HepG2 (cell line): ENCODE measurements around the gene ATN1. TPM values are rescaled to one million over a fixed set of nuclear protein-coding genes. Genes with fewer than 3 reads are reported as not detected.

Source experiments
- CC2D1A ChIP-seq: sonication (generic); formaldehyde crosslinking; IDR thresholded peaks from 2 replicates; pipeline ENCODE4 v1.8.1; 2023; ENCODE audit warnings: mild to moderate bottlenecking, missing genetic modification reagents
- DPF2 ChIP-seq: sonication (generic); formaldehyde crosslinking; IDR thresholded peaks from 2 replicates; pipeline ENCODE4 v1.4.0; 2020; ENCODE audit warnings: mild to moderate bottlenecking, low read depth, missing genetic modification reagents, borderline replicate concordance
- ESRRA ChIP-seq: sonication (generic); formaldehyde crosslinking; IDR thresholded peaks from 2 replicates; pipeline ENCODE4 v1.5.1; 2020; ENCODE audit warnings: mild to moderate bottlenecking, low read depth, missing genetic modification reagents
- FOXP4 ChIP-seq: sonication (generic); formaldehyde crosslinking; IDR thresholded peaks from 2 replicates; pipeline ENCODE4 v1.4.0; 2020; ENCODE audit warnings: missing genetic modification reagents
- HDAC2 ChIP-seq: sonication (generic); formaldehyde crosslinking; IDR thresholded peaks from 2 replicates; pipeline ENCODE4 v1.4.0; 2020; ENCODE audit warnings: missing genetic modification reagents
- KLF13 ChIP-seq: sonication (generic); formaldehyde crosslinking; IDR thresholded peaks from 2 replicates; pipeline ENCODE4 v1.4.0; 2020; ENCODE audit warnings: mild to moderate bottlenecking, missing genetic modification reagents
- MED13 ChIP-seq: sonication (generic); formaldehyde crosslinking; IDR thresholded peaks from 2 replicates; pipeline ENCODE4 v1.5.0; 2020; ENCODE audit warnings: missing genetic modification reagents
- MYPOP ChIP-seq: sonication (generic); formaldehyde crosslinking; IDR thresholded peaks from 2 replicates; pipeline ENCODE4 v1.8.1; 2023; ENCODE audit warnings: mild to moderate bottlenecking, moderate library complexity, missing genetic modification reagents
- REST ChIP-seq, 2 experiments: IDR thresholded peaks; 2 replicates each; pipeline ENCODE4 v1.6.1; 2011 to 2012; ENCODE audit warnings: low read length in 2 of 2, borderline replicate concordance in 1 of 2, low read depth in 1 of 2, mild to moderate bottlenecking in 1 of 2, moderate library complexity in 1 of 2
- SPEN ChIP-seq: sonication (generic); formaldehyde crosslinking; IDR thresholded peaks from 2 replicates; pipeline ENCODE4 v1.5.1; 2020; ENCODE audit warnings: low read depth, mild to moderate bottlenecking, missing genetic modification reagents
- SRSF9 ChIP-seq: fragments of 200-400 bp; formaldehyde crosslinking; IDR thresholded peaks from 2 replicates; pipeline ENCODE4 v1.6.1; 2018; ENCODE audit warnings: borderline replicate concordance, mild to moderate bottlenecking, low read depth, low read length; ENCODE audit not compliant: insufficient read depth, poor library complexity, severe bottlenecking
- USF2 ChIP-seq, 2 experiments: sonication (generic) in 1 of 2; formaldehyde crosslinking in 1 of 2; IDR thresholded peaks; 2 replicates each; pipeline versions ENCODE4 v1.5.1 to v1.6.1; 2011 to 2020; ENCODE audit warnings: borderline replicate concordance in 1 of 2, low read depth in 1 of 2, low read length in 1 of 2, mild to moderate bottlenecking in 1 of 2, missing genetic modification reagents in 1 of 2, moderate library complexity in 1 of 2
- ZNF292 ChIP-seq: sonication (generic); formaldehyde crosslinking; IDR thresholded peaks from 2 replicates; pipeline ENCODE4 v1.8.1; 2022; ENCODE audit warnings: mild to moderate bottlenecking, low read depth, missing genetic modification reagents, borderline replicate concordance
- ZNF337 ChIP-seq: sonication (generic); formaldehyde crosslinking; IDR thresholded peaks from 2 replicates; pipeline ENCODE4 v1.5.1; 2020; ENCODE audit warnings: missing genetic modification reagents, low read depth, mild to moderate bottlenecking, borderline replicate concordance
- ZNF589 ChIP-seq: sonication (generic); formaldehyde crosslinking; conservative IDR thresholded peaks from 2 replicates; pipeline ENCODE4 v1.8.0; 2022; ENCODE audit warnings: mild to moderate bottlenecking, moderate library complexity, missing genetic modification reagents
- ZNF616 ChIP-seq: sonication (generic); formaldehyde crosslinking; IDR thresholded peaks from 2 replicates; pipeline ENCODE4 v1.5.0; 2020; ENCODE audit warnings: low read depth, mild to moderate bottlenecking, missing genetic modification reagents
- ZNF768 ChIP-seq: sonication (generic); formaldehyde crosslinking; IDR thresholded peaks from 2 replicates; pipeline ENCODE4 v1.4.0; 2020; ENCODE audit warnings: missing genetic modification reagents
- ZNF816 ChIP-seq: sonication (generic); formaldehyde crosslinking; IDR thresholded peaks from 2 replicates; pipeline ENCODE4 v1.8.0; 2022; ENCODE audit warnings: missing genetic modification reagents, mild to moderate bottlenecking, borderline replicate concordance
- polyA plus RNA-seq, 8 experiments: library from polyadenylated mRNA; depleted of rRNA in 3 of 8; stranded (reverse) in 7 of 8; unstranded in 1 of 8; fragments of >200 nt; fragmentation: Illumina TruSeq in 4 of 8; extraction: Trizol in 4 of 8; gene quantifications; 2 replicates each; pipeline versions ENCODE4 v1.2.1 to v1.2.3, GENCODE V29; 2011 to 2016; ENCODE audit warnings: low read depth in 4 of 8, missing spikeins in 1 of 8, mixed read lengths in 1 of 8; ENCODE audit not compliant: insufficient read depth in 1 of 8
- total RNA-seq, 5 experiments: library from RNA; depleted of rRNA; stranded (reverse); fragments of >200 nt; fragmentation: Illumina TruSeq; extraction: Trizol; gene quantifications; 2 replicates each; pipeline ENCODE4 v1.2.3, GENCODE V29; 2016; ENCODE audit warnings: low read depth in 1 of 5

Gene ATN1
- total and polyA plus RNA-seq, 2 of the 13 experiments (the other 11 are each of a cell fraction or from before 2014, with no cell fraction given) = 2.1 to 8.6 TPM

- TF ChIP-seq REST (IDR thresholded peaks at IDR 0.05; ENCODE audit: borderline replicate concordance in 1 of 2, low read depth in 1 of 2, low read length in 2 of 2) = no peak; a peak in 1 of 4 replicates
- no peak for TF ChIP-seq KLF13 (CRISPR knock-in tag)
- TF ChIP-seq ZNF616 (CRISPR knock-in tag) = no peak
- TF ChIP-seq ZNF768 (CRISPR knock-in tag) = peak; percentile 53; the same call in 1 of the 2 replicates
- TF ChIP-seq DPF2 (CRISPR knock-in tag) = no peak; the same call in 1 of the 2 replicates
- TF ChIP-seq ZNF337 (CRISPR knock-in tag) = peak; percentile 34; the same call in 1 of the 2 replicates
- peak; percentile 70 for TF ChIP-seq ZNF589 (CRISPR knock-in tag)
- TF ChIP-seq USF2 (IDR thresholded peaks at IDR 0.05; ENCODE audit: low read depth, low read length) = peak; percentile 90
- peak; percentile 79; the same call in 1 of the 2 replicates for TF ChIP-seq USF2 (CRISPR knock-in tag; IDR thresholded peaks at IDR 0.05; ENCODE audit: borderline replicate concordance)
- TF ChIP-seq SPEN (CRISPR knock-in tag) = peak; percentile 95
- TF ChIP-seq HDAC2 (CRISPR knock-in tag) = peak; percentile 85
- no peak for TF ChIP-seq CC2D1A (CRISPR knock-in tag)
- 0 out of 2 replicates have a peak, but pooled peaks have one; percentile 66 for TF ChIP-seq ZNF816 (CRISPR knock-in tag)
- TF ChIP-seq ZNF292 = no peak
- TF ChIP-seq MED13 (CRISPR knock-in tag) = no peak
- no peak for TF ChIP-seq ESRRA (CRISPR knock-in tag)
- TF ChIP-seq SRSF9 = no peak
- peak; percentile 74 for TF ChIP-seq FOXP4 (CRISPR knock-in tag)
- peak; percentile 77 for TF ChIP-seq MYPOP (CRISPR knock-in tag)
These were observed 36.7 kb upstream of the ATN1 start (continued) for GRCh38 chr12:6890789-6891645.
